GM19193 (cell line): ENCODE results near the gene GPBAR1.

Source experiments
- POLR2A ChIP-seq: IDR thresholded peaks from 4 replicates; pipeline ENCODE4 v1.6.1; 2011; ENCODE audit not compliant: insufficient read depth, insufficient read length; ENCODE audit errors: extremely low read depth

Gene GPBAR1

DNA sequence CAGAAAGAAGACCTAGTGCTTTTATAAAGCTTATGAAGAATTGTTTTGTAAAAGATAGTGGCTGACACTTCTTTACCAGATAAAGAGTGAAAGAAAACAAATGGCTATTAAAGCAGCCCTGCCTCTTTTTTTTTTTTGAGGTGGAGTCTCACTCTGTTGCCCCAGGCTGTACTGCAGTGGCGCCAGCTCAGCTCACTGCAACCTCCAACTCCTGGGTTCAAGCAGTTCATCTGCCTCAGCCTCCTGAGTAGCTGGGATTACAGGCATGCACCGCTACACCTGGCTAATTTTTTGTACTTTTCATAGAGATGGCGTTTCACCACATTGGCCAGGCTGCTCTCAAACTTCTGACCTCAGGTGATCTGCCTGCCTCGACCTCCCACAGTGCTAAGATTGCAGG, 31.0 kb upstream of the GPBAR1 start:
- no peak for TF ChIP-seq POLR2A

DNA sequence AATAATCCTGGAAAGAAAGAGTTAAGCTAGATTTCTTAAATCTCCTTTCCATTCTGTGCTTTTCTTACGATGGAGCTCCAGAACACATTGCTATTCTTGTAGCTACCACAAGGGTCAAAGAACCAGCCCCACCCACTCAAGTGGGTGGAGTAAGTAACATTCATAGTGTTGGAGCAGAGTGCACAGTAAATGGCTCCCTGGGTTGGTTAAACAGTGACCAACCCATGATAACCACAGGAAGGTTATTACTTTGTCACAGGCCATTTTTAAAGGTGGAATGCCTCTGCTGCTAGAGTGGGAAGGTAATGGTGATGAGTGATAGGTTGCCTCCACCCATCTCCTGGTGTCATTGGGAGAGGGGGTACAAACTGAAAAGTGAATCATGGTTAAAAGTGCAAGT, 29.9 kb upstream of the GPBAR1 start:
- no peak for TF ChIP-seq POLR2A

DNA sequence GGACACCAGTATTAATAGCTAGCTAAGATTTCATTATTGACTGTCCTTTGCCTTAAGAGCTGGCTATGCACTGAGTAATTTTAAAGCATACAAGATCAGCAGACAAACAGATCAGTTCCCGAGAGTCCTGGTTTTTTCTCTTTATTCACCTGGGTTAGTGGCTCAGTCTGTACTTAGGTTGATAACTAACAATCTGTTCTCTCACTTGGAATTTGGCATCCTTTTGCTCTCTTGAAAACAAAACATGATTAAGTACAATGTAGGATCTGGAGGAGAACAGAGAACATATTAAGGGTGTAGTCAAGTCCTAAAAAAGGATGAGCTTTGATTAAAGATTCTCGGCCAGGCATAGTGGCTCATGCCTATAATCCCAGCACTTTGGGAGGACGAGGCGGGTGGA, 27.3 kb upstream of the GPBAR1 start:
- TF ChIP-seq POLR2A: no peak

DNA sequence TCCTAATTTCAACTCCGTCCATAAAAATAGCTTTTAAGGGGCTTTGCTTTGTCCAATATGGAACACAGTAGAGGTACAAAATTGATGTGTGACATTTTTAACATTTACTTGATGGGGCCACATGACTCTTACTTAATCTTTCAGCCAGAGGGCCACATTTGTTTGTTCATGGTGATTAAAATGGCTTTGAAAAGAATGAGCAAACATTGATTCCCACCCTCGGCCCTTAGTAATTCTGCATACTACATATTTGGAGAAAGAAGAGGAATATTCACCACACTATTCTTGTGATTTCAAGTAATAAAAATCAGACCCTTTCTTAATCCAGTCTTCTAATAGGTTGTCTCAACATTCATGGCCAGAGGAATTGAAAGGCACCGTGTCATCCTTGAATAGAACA, 26.3 kb upstream of the GPBAR1 start:
- TF ChIP-seq POLR2A: no peak

GRCh38 chr2:218235017-218235416, 25.8 kb upstream of the GPBAR1 start:
- TF ChIP-seq POLR2A: no peak

GRCh38 chr2:218236829-218237228, 24.0 kb upstream of the GPBAR1 start:
- TF ChIP-seq POLR2A: no peak

GRCh38 chr2:218238887-218239286, 21.9 kb upstream of the GPBAR1 start:
- TF ChIP-seq POLR2A: no peak

GRCh38 chr2:218244204-218244603, 16.6 kb upstream of the GPBAR1 start:
- no peak for TF ChIP-seq POLR2A

- TF ChIP-seq POLR2A: no peak
Measured at GRCh38 chr2:218244665-218245064, 16.1 kb upstream of the GPBAR1 start.

DNA sequence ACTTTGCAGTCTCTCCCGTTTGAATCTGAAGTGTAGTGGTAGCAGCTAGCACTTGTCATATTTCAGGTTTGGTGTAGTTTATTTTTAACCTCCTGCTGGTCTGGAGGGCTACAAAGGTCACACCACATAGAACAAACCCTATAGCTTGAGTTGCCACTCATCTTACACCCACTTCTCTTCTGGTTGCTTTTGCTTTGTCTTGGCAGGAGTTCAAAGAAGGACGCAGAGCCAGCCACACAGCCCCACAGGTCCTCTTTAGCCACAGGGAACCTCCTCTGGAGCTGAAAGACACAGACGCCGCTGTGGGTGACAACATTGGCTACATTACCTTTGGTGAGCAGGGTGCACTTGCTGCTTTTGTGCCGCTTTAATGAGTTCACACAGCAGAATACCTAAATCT, 15.6 kb upstream of the GPBAR1 start:
- no peak for TF ChIP-seq POLR2A

GRCh38 chr2:218249691-218250090, 11.1 kb upstream of the GPBAR1 start:
- TF ChIP-seq POLR2A: no peak

- TF ChIP-seq POLR2A: no peak
Measured at GRCh38 chr2:218252509-218253231, 8.1 kb upstream of the GPBAR1 start.

GRCh38 chr2:218253232-218253625, 7.6 kb upstream of the GPBAR1 start:
- TF ChIP-seq POLR2A: no peak

GRCh38 chr2:218255446-218255845, 5.4 kb upstream of the GPBAR1 start:
- no peak for TF ChIP-seq POLR2A

DNA sequence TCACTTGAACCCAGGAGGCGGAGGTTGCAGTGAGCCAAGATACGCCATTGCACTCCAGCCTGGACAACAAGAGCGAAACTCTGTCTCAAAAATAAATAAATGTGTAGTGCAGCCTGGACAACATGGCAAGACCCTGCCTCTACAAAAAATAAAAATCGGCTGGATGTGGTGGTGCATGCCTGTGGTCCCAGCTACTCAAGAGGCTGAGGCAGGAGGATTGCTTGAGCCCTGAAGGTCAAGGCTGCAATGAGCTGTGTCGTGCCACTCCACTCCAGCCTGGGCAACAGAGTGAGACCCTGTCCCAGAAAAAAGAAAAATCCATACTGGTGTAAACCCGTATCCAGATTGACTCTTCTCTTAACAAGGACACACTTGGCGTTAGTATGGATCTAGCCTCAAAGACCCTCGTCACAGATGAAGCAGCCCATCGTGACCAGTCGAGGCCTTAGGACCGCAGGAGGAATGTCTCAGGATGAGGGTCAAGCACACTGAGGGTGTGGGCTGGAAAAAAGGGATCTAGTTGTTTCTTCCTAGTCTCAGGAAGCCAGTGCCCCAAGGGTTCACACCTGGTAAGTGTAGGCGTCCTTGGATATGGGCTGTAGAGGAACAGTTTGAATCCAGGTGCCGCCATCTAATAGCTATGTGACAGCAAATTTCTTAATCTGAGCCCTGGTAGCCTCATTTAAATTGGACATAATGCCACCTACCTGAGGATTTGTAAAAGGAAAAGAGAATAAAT, 4.0 kb upstream of the GPBAR1 start:
- TF ChIP-seq POLR2A: no peak

GRCh38 chr2:218257390-218257981, 3.3 kb upstream of the GPBAR1 start:
- TF ChIP-seq POLR2A: no peak
